GM12878 (cell line): Measurements from ENCODE around the gene CTNNA3. TPM values are rescaled to one million over a fixed set of nuclear protein-coding genes. Genes with fewer than 3 reads are reported as not detected.
"Not testable (repeated sequence)": the region's sequence is repeated elsewhere in the genome, so short reads cannot be mapped to it uniquely, and the experiment has no call there.

Experiments
- ATAC-seq: fragments of 200-7000 bp; cut with Tn5 transposase; 3 replicates; pipeline ENCODE4 v1.9.1; 2020; ENCODE audit warnings: mild to moderate bottlenecking, moderate library complexity
- BruUV-seq: library from RNA; stranded (reverse); fragments of 400-500 nt; replicated peaks from 2 replicates; lab custom pipeline; 2021; lab: Mats Ljungman, UMichigan
- CTCF ChIA-PET: fragments of 300-600 bp; sonication (Branson Sonifier 250); formaldehyde crosslinking; extraction: SDS; loops from one replicate; lab custom pipeline; 2021; ENCODE audit warnings: inconsistent platforms; lab: Yijun Ruan, JAX
- POLR2A ChIA-PET: fragments of 350-600 bp; formaldehyde crosslinking; extraction: SDS; loops from one replicate; lab custom pipeline; 2021; ENCODE audit warnings: inconsistent platforms; lab: Charles Lee
- RAD21 ChIA-PET: fragments of 300-600 bp; sonication (Branson Sonifier 250); formaldehyde crosslinking; loops from one replicate; lab custom pipeline; 2023; ENCODE audit warnings: antibody characterized with exemption; ENCODE audit not compliant: unreplicated experiment; lab: Charles Lee
- SMC1A ChIA-PET: fragments of 300-600 bp; sonication (Branson Sonifier 250); formaldehyde crosslinking; loops from one replicate; lab custom pipeline; 2023; ENCODE audit not compliant: unreplicated experiment, uncharacterized antibody; lab: Charles Lee
- DNase-seq: peaks from one replicate; pipeline ENCODE4 v3.0.0-alpha.2; 2011; ENCODE audit warnings: low read depth, low spot score
- FAIRE-seq: peaks from 3 replicates; lab custom pipeline; 2011; peaks lifted over from hg19 to GRCh38; lab: Jason Lieb, UNC
- H2AFZ ChIP-seq: 2 replicates; pipeline ENCODE4 v1.6.0; 2011; ENCODE audit warnings: low read depth, low read length, control low read depth; ENCODE audit not compliant: control insufficient read depth
- H3K27ac ChIP-seq: 2 replicates; pipeline ENCODE4 v1.5.1; 2011; ENCODE audit warnings: control low read depth; ENCODE audit not compliant: control insufficient read depth, insufficient read depth
- H3K27me3 ChIP-seq, 2 experiments: replicated peaks in 1 of 2; 2 replicates each; pipeline versions ENCODE4 v1.6.0 to v1.6.1; 2011; ENCODE audit warnings: low read length in 1 of 2; ENCODE audit not compliant: control insufficient read depth in 2 of 2, insufficient read depth in 2 of 2
- H3K36me3 ChIP-seq, 2 experiments: 2 replicates each; pipeline ENCODE4 v1.5.1; 2011; ENCODE audit warnings: low read length in 1 of 2; ENCODE audit not compliant: control insufficient read depth in 2 of 2, insufficient read depth in 2 of 2
- H3K4me1 ChIP-seq: 2 replicates; pipeline ENCODE4 v1.6.1; 2011; ENCODE audit warnings: mild to moderate bottlenecking, low read length, moderate library complexity, mixed read lengths; ENCODE audit not compliant: control insufficient read depth, insufficient read depth
- H3K4me2 ChIP-seq: 2 replicates; pipeline ENCODE4 v1.6.0; 2011; ENCODE audit warnings: control low read depth; ENCODE audit not compliant: control insufficient read depth, insufficient read depth
- H3K4me3 ChIP-seq: fragments of 200-600 bp; sonication (generic); 2 replicates; pipeline ENCODE4 v1.5.1; 2016
- H3K79me2 ChIP-seq: 2 replicates; pipeline ENCODE4 v1.6.0; 2011; ENCODE audit warnings: low read length; ENCODE audit not compliant: control insufficient read depth, insufficient read depth
- H3K9ac ChIP-seq: 2 replicates; pipeline ENCODE4 v1.8.0; 2011; ENCODE audit warnings: low read length, control low read depth, mixed read lengths; ENCODE audit not compliant: control insufficient read depth, insufficient read depth
- H3K9me3 ChIP-seq: replicated peaks from 3 replicates; pipeline ENCODE4 v1.5.1; 2011; ENCODE audit warnings: mild to moderate bottlenecking, low read length; ENCODE audit not compliant: control insufficient read depth, insufficient read depth
- H4K20me1 ChIP-seq: 2 replicates; pipeline ENCODE4 v1.6.0; 2011; ENCODE audit not compliant: control insufficient read depth, insufficient read depth
- EED ChIP-seq: sonication (generic); IDR thresholded peaks from 2 replicates; pipeline ENCODE4 v1.6.1; 2016; ENCODE audit warnings: antibody characterized with exemption, low read depth
- IKZF2 ChIP-seq, 2 experiments: fragments of 450-650 bp; IDR thresholded peaks; 2 replicates each; pipeline ENCODE4 v1.6.1; 2017; ENCODE audit warnings: mild to moderate bottlenecking in 2 of 2, moderate library complexity in 2 of 2
- MTA2 ChIP-seq: fragments of 450-650 bp; IDR thresholded peaks from 2 replicates; pipeline ENCODE4 v1.6.1; 2016; ENCODE audit warnings: low read depth, mild to moderate bottlenecking, moderate library complexity
- NFYB ChIP-seq: IDR thresholded peaks from 2 replicates; pipeline ENCODE4 v1.6.1; 2011; ENCODE audit warnings: low read depth, mild to moderate bottlenecking, low read length, improper control_type of control experiment, moderate library complexity; ENCODE audit not compliant: insufficient read depth
- RELB ChIP-seq: fragments of 450-650 bp; IDR thresholded peaks from 2 replicates; pipeline ENCODE4 v1.6.1; 2017; ENCODE audit warnings: low read depth, mild to moderate bottlenecking, moderate library complexity
- WGBS: methylation state at CpG from one replicate; pipeline ENCODE4 v1.1.6; 2016; ENCODE audit warnings: low lambda C conversion rate; ENCODE audit not compliant: insufficient replicate concordance, insufficient coverage; ENCODE audit errors: missing lambda C conversion rate; 5-methylcytosine and 5-hydroxymethylcytosine counted together
- in situ Hi-C: fragments of 300-500 bp; cut with MboI; formaldehyde crosslinking; loops from 9 replicates; pipeline ENCODE4 v1.14.3; 2018; ENCODE audit warnings: mixed read lengths
- intact Hi-C: fragments of 100-400 bp; cut with micrococcal nuclease; formaldehyde crosslinking; loops from one replicate; pipeline ENCODE4 v1.14.2; 2022; ENCODE audit not compliant: unreplicated experiment
- polyA plus RNA-seq, 11 experiments: library from polyadenylated mRNA; depleted of rRNA in 4 of 11; unstranded in 6 of 11; stranded (reverse) in 5 of 11; fragments of >200 nt; fragmentation: Nextera tagmentation in 4 of 11; fragmentation: Illumina TruSeq in 1 of 11; extraction: Ambion mirVana in 4 of 11; extraction: Trizol in 1 of 11; gene quantifications; 1 replicate in 1 of 11; 2 replicates in 10 of 11; pipeline versions ENCODE4 v1.2.1 to v1.2.3, GENCODE V29; 2011 to 2016; ENCODE audit warnings: inconsistent platforms in 2 of 11, missing spikeins in 2 of 11, low read depth in 1 of 11
- total RNA-seq, 4 experiments: library from RNA; depleted of rRNA in 3 of 4; stranded (reverse); fragments of >200 nt in 3 of 4; fragmentation: Illumina TruSeq in 1 of 4; extraction: Trizol in 1 of 4; gene quantifications; 2 replicates each; pipeline versions ENCODE4 v1.2.1 to v1.2.3, GENCODE V29; 2013 to 2021
- TF ChIP-seq, protein P1 (sequence below): IDR thresholded peaks from 2 replicates; pipeline ENCODE4 v1.6.1; 2012; ENCODE audit warnings: improper control_type of control experiment, low read depth, low read length; ENCODE audit not compliant: insufficient replicate concordance

Gene CTNNA3
- total and polyA plus RNA-seq, 10 of the 15 experiments (the other 5 are each of a cell fraction or from before 2014, with no cell fraction given) = under 0.01 to 4.5 (median 0.22) TPM; not detected in 2

GRCh38 chr10:67684140-67684539 is 11.9 kb downstream of the CTNNA3 start:
- H3K27ac ChIP-seq, H3K4me2 ChIP-seq, H4K20me1 ChIP-seq, POLR2A ChIA-PET, intact Hi-C loops, H3K9ac ChIP-seq, ATAC-seq, H3K36me3 ChIP-seq, H3K4me1 ChIP-seq, BruUV-seq, FAIRE-seq, DNase-seq, H3K4me3 ChIP-seq, H3K79me2 ChIP-seq: not testable (repeated sequence)
- CTCF ChIA-PET = interaction anchor here (1.5 to 1.7 kb wide), 2 partner anchors 13 to 25 kb away, joined by 4 read pairs; no protein-coding TSS in a partner anchor
- TF ChIP-seq NFYB = peak; percentile 48; the same call in 1 of the 2 replicates
- TF ChIP-seq, all 136 proteins: peak for 1; not testable (repeated sequence) for 135
- SMC1A ChIA-PET = interaction anchor here (1.2 kb wide), 1 partner anchor 95 kb away, joined by 3 read pairs; no protein-coding TSS in a partner anchor
- H3K27me3 ChIP-seq, in situ Hi-C loops, H3K9me3 ChIP-seq, H2AFZ ChIP-seq, RAD21 ChIA-PET: not testable (repeated sequence)
- WGBS = 58% methylated on average over 8 of the region's 8 CpGs

- no peak for FAIRE-seq
- TF ChIP-seq, protein P1, sequence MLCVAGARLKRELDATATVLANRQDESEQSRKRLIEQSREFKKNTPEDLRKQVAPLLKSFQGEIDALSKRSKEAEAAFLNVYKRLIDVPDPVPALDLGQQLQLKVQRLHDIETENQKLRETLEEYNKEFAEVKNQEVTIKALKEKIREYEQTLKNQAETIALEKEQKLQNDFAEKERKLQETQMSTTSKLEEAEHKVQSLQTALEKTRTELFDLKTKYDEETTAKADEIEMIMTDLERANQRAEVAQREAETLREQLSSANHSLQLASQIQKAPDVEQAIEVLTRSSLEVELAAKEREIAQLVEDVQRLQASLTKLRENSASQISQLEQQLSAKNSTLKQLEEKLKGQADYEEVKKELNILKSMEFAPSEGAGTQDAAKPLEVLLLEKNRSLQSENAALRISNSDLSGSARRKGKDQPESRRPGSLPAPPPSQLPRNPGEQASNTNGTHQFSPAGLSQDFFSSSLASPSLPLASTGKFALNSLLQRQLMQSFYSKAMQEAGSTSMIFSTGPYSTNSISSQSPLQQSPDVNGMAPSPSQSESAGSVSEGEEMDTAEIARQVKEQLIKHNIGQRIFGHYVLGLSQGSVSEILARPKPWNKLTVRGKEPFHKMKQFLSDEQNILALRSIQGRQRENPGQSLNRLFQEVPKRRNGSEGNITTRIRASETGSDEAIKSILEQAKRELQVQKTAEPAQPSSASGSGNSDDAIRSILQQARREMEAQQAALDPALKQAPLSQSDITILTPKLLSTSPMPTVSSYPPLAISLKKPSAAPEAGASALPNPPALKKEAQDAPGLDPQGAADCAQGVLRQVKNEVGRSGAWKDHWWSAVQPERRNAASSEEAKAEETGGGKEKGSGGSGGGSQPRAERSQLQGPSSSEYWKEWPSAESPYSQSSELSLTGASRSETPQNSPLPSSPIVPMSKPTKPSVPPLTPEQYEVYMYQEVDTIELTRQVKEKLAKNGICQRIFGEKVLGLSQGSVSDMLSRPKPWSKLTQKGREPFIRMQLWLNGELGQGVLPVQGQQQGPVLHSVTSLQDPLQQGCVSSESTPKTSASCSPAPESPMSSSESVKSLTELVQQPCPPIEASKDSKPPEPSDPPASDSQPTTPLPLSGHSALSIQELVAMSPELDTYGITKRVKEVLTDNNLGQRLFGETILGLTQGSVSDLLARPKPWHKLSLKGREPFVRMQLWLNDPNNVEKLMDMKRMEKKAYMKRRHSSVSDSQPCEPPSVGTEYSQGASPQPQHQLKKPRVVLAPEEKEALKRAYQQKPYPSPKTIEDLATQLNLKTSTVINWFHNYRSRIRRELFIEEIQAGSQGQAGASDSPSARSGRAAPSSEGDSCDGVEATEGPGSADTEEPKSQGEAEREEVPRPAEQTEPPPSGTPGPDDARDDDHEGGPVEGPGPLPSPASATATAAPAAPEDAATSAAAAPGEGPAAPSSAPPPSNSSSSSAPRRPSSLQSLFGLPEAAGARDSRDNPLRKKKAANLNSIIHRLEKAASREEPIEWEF = no peak
- TF ChIP-seq RELB (peak; percentile 45; the same call in 1 of the 2 replicates), MTA2 (peak; percentile 37; the same call in 1 of the 2 replicates), EED (no peak), IKZF2 (IDR thresholded peaks at IDR 0.05) (peak in 1 of 2 experiments; percentile 11; a peak in 2 of 4 replicates)
These were observed 17.5 kb downstream of the CTNNA3 start for GRCh38 chr10:67678335-67678974.

More at GRCh38 chr10:67678335-67678974, 17.5 kb downstream of the CTNNA3 start:
- ChIA-PET CTCF (interaction anchor here (0.8 to 3.6 kb wide), 3 partner anchors 12 to 183 kb away, joined by 3 to 19 read pairs (median 10); partner anchors contain the start of gene CTNNA3), SMC1A (interaction anchor here (0.6 to 3.6 kb wide), 4 partner anchors 12 to 18 kb away, joined by 3 to 18 read pairs (median 10); partner anchors contain the start of gene CTNNA3), POLR2A (no interaction called here), RAD21 (interaction anchor here (1.0 to 2.0 kb wide), 2 partner anchors 12 to 19 kb away, joined by 5 to 8 read pairs; no protein-coding TSS in a partner anchor)
- H3K9me3 ChIP-seq = no peaks in the 10 kb centered on the region; the same call in 2 of the 3 replicates
- no peaks in the 10 kb centered on the region for H4K20me1 ChIP-seq
- WGBS = 0% methylated on average over 1 of the region's 1 CpG
- no peak overlapping the region for H3K27ac ChIP-seq
- H3K4me1 ChIP-seq = no peaks in the 10 kb centered on the region
- DNase-seq (no peak), ATAC-seq (peak; percentile 83)
- intact Hi-C loops = no loop called here
- peaks cover 0 to 3% of the 10 kb centered on the region in 2 experiments; a peak in 1 of 4 replicates for H3K27me3 ChIP-seq
- no TSS peak for BruUV-seq
- H3K4me3 ChIP-seq = no peak overlapping the region
- no peaks in the 10 kb centered on the region for H3K79me2 ChIP-seq
- in situ Hi-C loops = no loop called here
- H3K36me3 ChIP-seq = no peaks in the 10 kb centered on the region
- H3K4me2 ChIP-seq = no peak overlapping the region
- H2AFZ ChIP-seq = no peak overlapping the region
- H3K9ac ChIP-seq = no peak overlapping the region
